Esophagus squamous epithelium (tissue), 4 donors: ENCODE measurements around the gene CAPN8.

Source experiments
- CTCF ChIP-seq, 6 experiments: fragments of 450-650 bp in 4 of 6; fragments of 200-600 bp in 2 of 6; sonication (generic) in 2 of 6; IDR thresholded peaks; one replicate each; pipeline ENCODE4 v1.5.1; 2016 to 2019; ENCODE audit warnings: antibody characterized with exemption in 6 of 6, mild to moderate bottlenecking in 4 of 6, moderate library complexity in 4 of 6
- POLR2A ChIP-seq, 4 donors: fragments of 450-650 bp; IDR thresholded peaks; one replicate each; pipeline ENCODE4 v1.6.1; 2017; ENCODE audit warnings: antibody characterized with exemption in 4 of 4, mild to moderate bottlenecking in 4 of 4, moderate library complexity in 3 of 4

DNA sequence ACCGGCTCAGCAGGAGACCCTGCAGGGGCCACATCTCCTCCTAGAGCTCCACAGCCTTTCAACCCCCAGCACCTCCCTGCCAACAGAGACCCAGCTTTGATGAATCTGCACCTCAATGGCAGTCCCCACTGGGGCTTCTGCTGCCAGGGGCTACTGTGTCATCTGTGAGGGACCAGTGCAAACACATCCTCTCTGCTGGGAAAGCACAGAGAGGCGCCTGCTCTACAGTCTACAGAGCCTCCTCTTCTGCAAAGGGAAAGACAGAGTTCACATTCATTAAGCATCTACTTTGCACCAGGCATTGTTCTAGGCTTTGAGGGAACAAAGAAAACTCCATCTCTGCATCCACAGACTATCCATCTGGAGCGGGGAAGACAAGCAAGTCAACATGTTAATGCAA, 125.8 kb downstream of the CAPN8 start:
- no peak for TF ChIP-seq CTCF (IDR thresholded peaks at IDR 0.05)
- TF ChIP-seq POLR2A (IDR thresholded peaks at IDR 0.05) = no peak
